PC-3 (cell line): ENCODE data around the gene ADAMTSL1.

Source experiments
- EZH2phosphoT487 ChIP-seq: fragments of 300-600 bp; sonication (generic); IDR thresholded peaks from 2 replicates; pipeline ENCODE4 v1.6.1; 2018; ENCODE audit warnings: mild to moderate bottlenecking, antibody characterized with exemption, low read length, borderline replicate concordance
- TF ChIP-seq, protein P1 (sequence below): fragments of 300-600 bp; sonication (generic); conservative IDR thresholded peaks from 2 replicates; pipeline ENCODE4 v1.5.1; 2017; ENCODE audit warnings: antibody characterized with exemption, low read depth, mild to moderate bottlenecking, low read length

DNA sequence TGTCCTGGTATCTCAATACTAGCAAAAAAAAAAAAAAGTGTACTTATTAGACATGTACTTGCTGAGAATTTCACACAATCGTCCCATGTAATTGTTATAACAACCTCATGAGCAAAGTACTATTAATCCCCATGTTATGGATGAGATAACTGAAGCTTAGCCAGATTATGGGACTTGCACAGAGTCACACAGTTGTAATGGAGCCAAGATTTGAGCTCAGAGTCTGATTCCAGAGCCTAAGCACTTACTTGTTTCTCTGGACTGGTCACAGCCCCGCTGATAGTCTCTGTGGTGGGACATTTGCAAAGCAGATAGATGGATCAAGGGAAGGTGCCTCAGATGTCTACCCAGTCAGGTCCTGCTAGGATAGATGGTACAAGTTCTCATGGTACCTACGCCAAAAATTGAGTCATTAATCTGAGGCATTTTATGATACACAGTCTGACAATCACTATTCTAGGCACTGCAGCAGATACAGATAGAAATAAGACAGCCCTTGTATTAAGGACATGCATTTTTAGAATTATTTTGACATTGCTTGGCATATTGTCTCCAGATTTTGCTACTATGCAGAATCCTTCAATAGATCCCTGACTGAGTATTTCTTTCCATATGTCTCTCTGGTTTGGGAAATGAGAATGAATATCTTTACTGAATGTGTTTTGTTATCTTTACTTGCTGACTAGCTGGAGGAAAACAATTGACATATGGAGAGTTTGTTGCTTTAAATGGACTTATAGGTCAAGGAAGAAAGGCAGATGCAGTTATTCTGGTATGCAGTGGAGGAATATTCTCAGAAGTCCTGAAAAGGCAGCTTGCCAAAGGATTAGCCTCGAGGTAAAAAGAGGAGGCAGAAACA, 149.5 kb downstream of the ADAMTSL1 start:
- TF ChIP-seq, protein P1, sequence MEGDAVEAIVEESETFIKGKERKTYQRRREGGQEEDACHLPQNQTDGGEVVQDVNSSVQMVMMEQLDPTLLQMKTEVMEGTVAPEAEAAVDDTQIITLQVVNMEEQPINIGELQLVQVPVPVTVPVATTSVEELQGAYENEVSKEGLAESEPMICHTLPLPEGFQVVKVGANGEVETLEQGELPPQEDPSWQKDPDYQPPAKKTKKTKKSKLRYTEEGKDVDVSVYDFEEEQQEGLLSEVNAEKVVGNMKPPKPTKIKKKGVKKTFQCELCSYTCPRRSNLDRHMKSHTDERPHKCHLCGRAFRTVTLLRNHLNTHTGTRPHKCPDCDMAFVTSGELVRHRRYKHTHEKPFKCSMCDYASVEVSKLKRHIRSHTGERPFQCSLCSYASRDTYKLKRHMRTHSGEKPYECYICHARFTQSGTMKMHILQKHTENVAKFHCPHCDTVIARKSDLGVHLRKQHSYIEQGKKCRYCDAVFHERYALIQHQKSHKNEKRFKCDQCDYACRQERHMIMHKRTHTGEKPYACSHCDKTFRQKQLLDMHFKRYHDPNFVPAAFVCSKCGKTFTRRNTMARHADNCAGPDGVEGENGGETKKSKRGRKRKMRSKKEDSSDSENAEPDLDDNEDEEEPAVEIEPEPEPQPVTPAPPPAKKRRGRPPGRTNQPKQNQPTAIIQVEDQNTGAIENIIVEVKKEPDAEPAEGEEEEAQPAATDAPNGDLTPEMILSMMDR = no peak
- TF ChIP-seq EZH2phosphoT487 = no peak
